ENCODE measurements around the gene RABGAP1L.
"Not testable (repeated sequence)": the region's sequence is repeated elsewhere in the genome, so short reads cannot be mapped to it uniquely, and the experiment has no call there.

The RABGAP1L gene

GRCh38 chr1:174534789-174535188 lies 375.5 kb downstream of the RABGAP1L start:
- Histone ChIP-seq H3K4me1 (ENCODE audit: insufficient read depth, insufficient read length) (no peaks in the 10 kb centered on the region), H3K4me3 (ENCODE audit: insufficient read length, low read depth) (no peak overlapping the region), H3K9ac (ENCODE audit: insufficient read length, low read depth) (no peak overlapping the region), H3K36me3 (ENCODE audit: insufficient read depth, insufficient read length, low read length) (no peaks in the 10 kb centered on the region), H3K9me3 (ENCODE audit: insufficient read depth, low read length) (no peaks in the 10 kb centered on the region), H3K27me3 (ENCODE audit: insufficient read depth, insufficient read length) (no peaks in the 10 kb centered on the region)
- no peak for DNase-seq (ENCODE audit: low read depth, low spot score)
- TF ChIP-seq ZNF274 (IDR thresholded peaks at IDR 0.05; ENCODE audit: low read depth, low read length) (no peak), YY1 (IDR thresholded peaks at IDR 0.05; ENCODE audit: insufficient read depth, insufficient read length) (no peak), SUZ12 (IDR thresholded peaks at IDR 0.05; ENCODE audit: extremely low read depth, insufficient read depth, insufficient read length) (no peak)

GRCh38 chr1:174535207-174535606 lies 375.9 kb downstream of the RABGAP1L start:
- Histone ChIP-seq H3K27me3 (ENCODE audit: insufficient read depth, insufficient read length) (no peaks in the 10 kb centered on the region), H3K4me1 (ENCODE audit: insufficient read depth, insufficient read length) (no peaks in the 10 kb centered on the region), H3K9me3 (ENCODE audit: insufficient read depth, low read length) (no peaks in the 10 kb centered on the region), H3K9ac (ENCODE audit: insufficient read length, low read depth) (no peak overlapping the region), H3K36me3 (ENCODE audit: insufficient read depth, insufficient read length, low read length) (no peaks in the 10 kb centered on the region), H3K4me3 (ENCODE audit: insufficient read length, low read depth) (no peak overlapping the region)
- no peak for TF ChIP-seq SUZ12 (IDR thresholded peaks at IDR 0.05; ENCODE audit: extremely low read depth, insufficient read depth, insufficient read length)
- DNase-seq (ENCODE audit: low read depth, low spot score) = no peak

- not testable (repeated sequence) for DNase-seq (ENCODE audit: low read depth, low spot score); H3K9ac ChIP-seq (ENCODE audit: insufficient read length, low read depth); H3K4me1 ChIP-seq (ENCODE audit: insufficient read depth, insufficient read length); H3K27me3 ChIP-seq (ENCODE audit: insufficient read depth, insufficient read length); H3K36me3 ChIP-seq (ENCODE audit: insufficient read depth, insufficient read length, low read length); H3K4me3 ChIP-seq (ENCODE audit: insufficient read length, low read depth)
- peaks cover 16% of the 10 kb centered on the region for H3K9me3 ChIP-seq (ENCODE audit: insufficient read depth, low read length)
Measured at GRCh38 chr1:174543421-174543820, 384.1 kb downstream of the RABGAP1L start.

GRCh38 chr1:174550296-174550695 lies 391.0 kb downstream of the RABGAP1L start:
- H3K9me3 ChIP-seq (ENCODE audit: insufficient read depth, low read length) = peaks cover 9% of the 10 kb centered on the region
- no peaks in the 10 kb centered on the region for H3K4me1 ChIP-seq (ENCODE audit: insufficient read depth, insufficient read length)
- no peaks in the 10 kb centered on the region for H3K27me3 ChIP-seq (ENCODE audit: insufficient read depth, insufficient read length)
- no peak for DNase-seq (ENCODE audit: low read depth, low spot score)
- no peaks in the 10 kb centered on the region for H3K36me3 ChIP-seq (ENCODE audit: insufficient read depth, insufficient read length, low read length)
- no peak overlapping the region for H3K9ac ChIP-seq (ENCODE audit: insufficient read length, low read depth)
- TF ChIP-seq SUZ12 (IDR thresholded peaks at IDR 0.05; ENCODE audit: extremely low read depth, insufficient read depth, insufficient read length) (no peak), YY1 (IDR thresholded peaks at IDR 0.05; ENCODE audit: insufficient read depth, insufficient read length) (no peak), ZNF274 (IDR thresholded peaks at IDR 0.05; ENCODE audit: low read depth, low read length) (no peak)
- no peak overlapping the region for H3K4me3 ChIP-seq (ENCODE audit: insufficient read length, low read depth)

- Histone ChIP-seq H3K9ac (ENCODE audit: insufficient read length, low read depth) (no peak overlapping the region), H3K4me1 (ENCODE audit: insufficient read depth, insufficient read length) (no peaks in the 10 kb centered on the region), H3K36me3 (ENCODE audit: insufficient read depth, insufficient read length, low read length) (no peaks in the 10 kb centered on the region), H3K27me3 (ENCODE audit: insufficient read depth, insufficient read length) (no peaks in the 10 kb centered on the region), H3K9me3 (ENCODE audit: insufficient read depth, low read length) (no peaks in the 10 kb centered on the region), H3K4me3 (ENCODE audit: insufficient read length, low read depth) (no peak overlapping the region)
- no peak for DNase-seq (ENCODE audit: low read depth, low spot score)
- TF ChIP-seq SUZ12 (IDR thresholded peaks at IDR 0.05; ENCODE audit: extremely low read depth, insufficient read depth, insufficient read length) (no peak), YY1 (IDR thresholded peaks at IDR 0.05; ENCODE audit: insufficient read depth, insufficient read length) (no peak), ZNF274 (IDR thresholded peaks at IDR 0.05; ENCODE audit: low read depth, low read length) (no peak)
Measured at GRCh38 chr1:174556392-174556791, 397.1 kb downstream of the RABGAP1L start.

GRCh38 chr1:174568551-174568950 lies 409.2 kb downstream of the RABGAP1L start:
- Histone ChIP-seq H3K9ac (ENCODE audit: insufficient read length, low read depth) (no peak overlapping the region), H3K4me1 (ENCODE audit: insufficient read depth, insufficient read length) (no peaks in the 10 kb centered on the region), H3K36me3 (ENCODE audit: insufficient read depth, insufficient read length, low read length) (no peaks in the 10 kb centered on the region), H3K9me3 (ENCODE audit: insufficient read depth, low read length) (no peaks in the 10 kb centered on the region; the same call in 1 of the 2 replicates), H3K4me3 (ENCODE audit: insufficient read length, low read depth) (no peak overlapping the region), H3K27me3 (ENCODE audit: insufficient read depth, insufficient read length) (no peaks in the 10 kb centered on the region)
- TF ChIP-seq YY1 (IDR thresholded peaks at IDR 0.05; ENCODE audit: insufficient read depth, insufficient read length) (no peak), SUZ12 (IDR thresholded peaks at IDR 0.05; ENCODE audit: extremely low read depth, insufficient read depth, insufficient read length) (no peak), ZNF274 (IDR thresholded peaks at IDR 0.05; ENCODE audit: low read depth, low read length) (no peak)
- no peak for DNase-seq (ENCODE audit: low read depth, low spot score)

- Histone ChIP-seq H3K9ac (ENCODE audit: insufficient read length, low read depth) (no peak overlapping the region), H3K4me3 (ENCODE audit: insufficient read length, low read depth) (no peak overlapping the region), H3K27me3 (ENCODE audit: insufficient read depth, insufficient read length) (no peaks in the 10 kb centered on the region), H3K36me3 (ENCODE audit: insufficient read depth, insufficient read length, low read length) (no peaks in the 10 kb centered on the region), H3K4me1 (ENCODE audit: insufficient read depth, insufficient read length) (no peaks in the 10 kb centered on the region), H3K9me3 (ENCODE audit: insufficient read depth, low read length) (no peaks in the 10 kb centered on the region; the same call in 1 of the 2 replicates)
- TF ChIP-seq SUZ12 (IDR thresholded peaks at IDR 0.05; ENCODE audit: extremely low read depth, insufficient read depth, insufficient read length) (no peak), YY1 (IDR thresholded peaks at IDR 0.05; ENCODE audit: insufficient read depth, insufficient read length) (no peak), ZNF274 (IDR thresholded peaks at IDR 0.05; ENCODE audit: low read depth, low read length) (no peak)
- no peak for DNase-seq (ENCODE audit: low read depth, low spot score)
Measured at GRCh38 chr1:174569240-174569639, 409.9 kb downstream of the RABGAP1L start.

- H3K9me3 ChIP-seq (ENCODE audit: insufficient read depth, low read length) = peaks cover 23% of the 10 kb centered on the region
- H3K9ac ChIP-seq (ENCODE audit: insufficient read length, low read depth) = no peak overlapping the region
- H3K27me3 ChIP-seq (ENCODE audit: insufficient read depth, insufficient read length) = no peaks in the 10 kb centered on the region
- no peak for TF ChIP-seq ZNF274 (IDR thresholded peaks at IDR 0.05; ENCODE audit: low read depth, low read length)
- TF ChIP-seq YY1 (IDR thresholded peaks at IDR 0.05; ENCODE audit: insufficient read depth, insufficient read length) = no peak
- no peak for TF ChIP-seq SUZ12 (IDR thresholded peaks at IDR 0.05; ENCODE audit: extremely low read depth, insufficient read depth, insufficient read length)
- H3K4me1 ChIP-seq (ENCODE audit: insufficient read depth, insufficient read length) = no peaks in the 10 kb centered on the region
- no peak for DNase-seq (ENCODE audit: low read depth, low spot score)
- H3K36me3 ChIP-seq (ENCODE audit: insufficient read depth, insufficient read length, low read length) = no peaks in the 10 kb centered on the region
- no peak overlapping the region for H3K4me3 ChIP-seq (ENCODE audit: insufficient read length, low read depth)
Measured at GRCh38 chr1:174572771-174573170, 413.5 kb downstream of the RABGAP1L start.

GRCh38 chr1:174576120-174576519 lies 416.8 kb downstream of the RABGAP1L start:
- peaks cover 28% of the 10 kb centered on the region for H3K9me3 ChIP-seq (ENCODE audit: insufficient read depth, low read length)
- not testable (repeated sequence) for H3K36me3 ChIP-seq (ENCODE audit: insufficient read depth, insufficient read length, low read length); H3K4me3 ChIP-seq (ENCODE audit: insufficient read length, low read depth); H3K9ac ChIP-seq (ENCODE audit: insufficient read length, low read depth); H3K4me1 ChIP-seq (ENCODE audit: insufficient read depth, insufficient read length); DNase-seq (ENCODE audit: low read depth, low spot score); H3K27me3 ChIP-seq (ENCODE audit: insufficient read depth, insufficient read length)

Measured in NT2/D1 (cell line).